Caco-2 (cell line): ENCODE results near the gene CRYBG2. TPM values are rescaled to one million over a fixed set of nuclear protein-coding genes. Genes with fewer than 3 reads are reported as not detected.

Source experiments
- BruUV-seq: library from RNA; stranded (reverse); fragments of 400-500 nt; replicated peaks from 2 replicates; lab custom pipeline; 2021; lab: Mats Ljungman, UMichigan
- CTCF ChIA-PET: fragments of 300-600 bp; sonication (Branson Sonifier 250); formaldehyde crosslinking; loops from one replicate; lab custom pipeline; 2022; ENCODE audit warnings: antibody characterized with exemption; lab: Charles Lee
- POLR2A ChIA-PET: fragments of 300-600 bp; sonication (Branson Sonifier 250); formaldehyde crosslinking; loops from one replicate; lab custom pipeline; 2022; ENCODE audit warnings: antibody characterized with exemption; lab: Charles Lee
- DNase-seq, 2 experiments: peaks; one replicate each; pipeline versions ENCODE4 v3.0.0 to v3.0.0-alpha.2; 2020 to 2022
- H3K27me3 ChIP-seq: replicated peaks from 2 replicates; pipeline ENCODE4 v1.6.0; 2011; ENCODE audit warnings: low read length; ENCODE audit not compliant: control insufficient read depth, insufficient read depth
- H3K36me3 ChIP-seq: 2 replicates; pipeline ENCODE4 v1.5.1; 2011; ENCODE audit warnings: low read length; ENCODE audit not compliant: control insufficient read depth, insufficient read depth
- H3K4me1 ChIP-seq: fragments of 250-450 bp; sonication (Bioruptor Pico); 2 replicates; pipeline ENCODE4 v1.5.1; 2020; ENCODE audit warnings: mild to moderate bottlenecking
- H3K4me3 ChIP-seq: 2 replicates; pipeline ENCODE4 v1.5.1; 2011; ENCODE audit warnings: low read depth, mild to moderate bottlenecking, control low read depth, low read length
- H3K9me3 ChIP-seq: fragments of 250-450 bp; sonication (Bioruptor Pico); 2 replicates; pipeline ENCODE4 v1.5.1; 2020; ENCODE audit warnings: mild to moderate bottlenecking, moderate library complexity
- H3K27ac Mint-ChIP-seq: one replicate; pipeline ENCODE4 v1.8.0; 2022; ENCODE audit warnings: mixed read lengths; ENCODE audit not compliant: unreplicated experiment
- H3K27me3 Mint-ChIP-seq: one replicate; pipeline ENCODE4 v1.8.0; 2022; ENCODE audit warnings: mixed read lengths; ENCODE audit not compliant: insufficient read depth, unreplicated experiment
- H3K36me3 Mint-ChIP-seq: one replicate; pipeline ENCODE4 v1.8.0; 2022; ENCODE audit warnings: mild to moderate bottlenecking, mixed read lengths; ENCODE audit not compliant: insufficient read depth, unreplicated experiment
- H3K4me1 Mint-ChIP-seq: one replicate; pipeline ENCODE4 v1.8.0; 2022; ENCODE audit warnings: low read depth, mixed read lengths; ENCODE audit not compliant: unreplicated experiment
- H3K4me3 Mint-ChIP-seq: one replicate; pipeline ENCODE4 v1.8.0; 2022; ENCODE audit warnings: mild to moderate bottlenecking, moderate library complexity, mixed read lengths; ENCODE audit not compliant: unreplicated experiment
- H3K9me3 Mint-ChIP-seq: one replicate; pipeline ENCODE4 v1.8.0; 2022; ENCODE audit warnings: mixed read lengths; ENCODE audit not compliant: unreplicated experiment
- CTCF ChIP-seq, 2 experiments: fragments of 200-600 bp in 1 of 2; IDR thresholded peaks; 1 replicate in 1 of 2; 2 replicates in 1 of 2; pipeline versions ENCODE4 v1.5.1 to v1.8.0; 2011 to 2022; ENCODE audit warnings: antibody characterized with exemption in 1 of 2, control low read depth in 1 of 2, inconsistent platforms in 1 of 2, low read depth in 1 of 2, low read length in 1 of 2, mild to moderate bottlenecking in 1 of 2, moderate library complexity in 1 of 2; ENCODE audit not compliant: insufficient read depth in 1 of 2, severe bottlenecking in 1 of 2, unreplicated experiment in 1 of 2
- intact Hi-C: fragments of 100-400 bp; cut with micrococcal nuclease; formaldehyde crosslinking; loops from one replicate; pipeline ENCODE4 v1.10.0; 2022; ENCODE audit not compliant: unreplicated experiment
- total RNA-seq: library from RNA; stranded (reverse); gene quantifications from 2 replicates; pipeline ENCODE4 v1.2.3, GENCODE V29; 2022

The CRYBG2 gene
- total RNA-seq, 1 experiment from 2014 or later: 66.1 TPM

DNA sequence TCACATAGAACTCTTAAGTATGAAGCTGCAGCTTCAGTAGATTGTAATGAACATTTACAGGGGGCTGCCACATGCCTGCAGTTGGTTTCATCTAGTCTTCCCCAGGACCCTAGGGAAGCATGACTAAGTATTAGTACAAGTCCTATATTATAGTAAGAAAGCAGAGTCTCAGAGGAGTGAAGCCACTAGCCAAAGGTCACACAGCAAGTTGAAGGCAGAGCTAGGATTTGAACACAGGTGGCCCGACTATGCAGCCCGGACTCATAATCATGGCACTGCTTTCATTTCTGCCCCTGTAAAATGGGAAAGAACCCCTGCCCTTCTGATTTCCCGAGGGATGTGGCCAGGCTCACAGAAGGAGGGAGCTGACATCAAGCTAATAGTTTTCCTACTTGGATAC is 8.4 kb upstream of the CRYBG2 start:
- no peak for TF ChIP-seq CTCF (IDR thresholded peaks at IDR 0.05; ENCODE audit: insufficient read depth in 1 of 2, low read depth in 1 of 2, low read length in 1 of 2, severe bottlenecking in 1 of 2, unreplicated experiment in 1 of 2)
- no peak overlapping the region for H3K4me3 Mint-ChIP-seq
- H3K27me3 Mint-ChIP-seq: no peaks in the 10 kb centered on the region
- H3K4me1 Mint-ChIP-seq: peaks cover 23% of the 10 kb centered on the region
- H3K4me3 ChIP-seq: no peak overlapping the region
- H3K36me3 ChIP-seq: no peaks in the 10 kb centered on the region
- ChIA-PET CTCF (interaction anchor here (1.6 kb wide), 1 partner anchor 77 kb away, joined by 5 read pairs; no protein-coding TSS in a partner anchor), POLR2A (interaction anchor here (1.1 kb wide), 1 partner anchor 12 kb away, joined by 3 read pairs; no protein-coding TSS in a partner anchor)
- no TSS peak for BruUV-seq
- H3K4me1 ChIP-seq: peaks cover 28% of the 10 kb centered on the region
- peaks cover 4% of the 10 kb centered on the region for H3K36me3 Mint-ChIP-seq
- H3K9me3 Mint-ChIP-seq: no peaks in the 10 kb centered on the region
- no peaks in the 10 kb centered on the region for H3K9me3 ChIP-seq
- H3K27me3 ChIP-seq: no peaks in the 10 kb centered on the region
- intact Hi-C loops: no loop called here
- no peak for DNase-seq
- peak overlapping the region; percentile 92 for H3K27ac Mint-ChIP-seq

GRCh38 chr1:26361605-26362122 is 7.7 kb upstream of the CRYBG2 start:
- no TSS peak for BruUV-seq
- Histone ChIP-seq H3K4me1 (peaks cover 35% of the 10 kb centered on the region), H3K27me3 (no peaks in the 10 kb centered on the region), H3K4me3 (no peak overlapping the region), H3K9me3 (no peaks in the 10 kb centered on the region), H3K36me3 (no peaks in the 10 kb centered on the region)
- Mint-ChIP-seq H3K4me1 (peaks cover 29% of the 10 kb centered on the region), H3K27me3 (no peaks in the 10 kb centered on the region), H3K27ac (peak overlapping the region; percentile 92), H3K36me3 (no peaks in the 10 kb centered on the region), H3K4me3 (no peak overlapping the region), H3K9me3 (no peaks in the 10 kb centered on the region)
- intact Hi-C loops: no loop called here
- CTCF ChIA-PET: interaction anchor here (1.6 kb wide), 1 partner anchor 76 kb away, joined by 5 read pairs; no protein-coding TSS in a partner anchor
- no peak for DNase-seq
- no peak for TF ChIP-seq CTCF (IDR thresholded peaks at IDR 0.05; ENCODE audit: insufficient read depth in 1 of 2, low read depth in 1 of 2, low read length in 1 of 2, severe bottlenecking in 1 of 2, unreplicated experiment in 1 of 2)
- POLR2A ChIA-PET: interaction anchor here (1.1 kb wide), 1 partner anchor 11 kb away, joined by 3 read pairs; no protein-coding TSS in a partner anchor

- peaks cover 31% of the 10 kb centered on the region for H3K4me1 Mint-ChIP-seq
- no peaks in the 10 kb centered on the region for H3K9me3 Mint-ChIP-seq
- Histone ChIP-seq H3K4me1 (peaks cover 42% of the 10 kb centered on the region), H3K27me3 (no peaks in the 10 kb centered on the region), H3K36me3 (no peaks in the 10 kb centered on the region), H3K4me3 (no peak overlapping the region), H3K9me3 (no peaks in the 10 kb centered on the region)
- POLR2A ChIA-PET: no interaction called here
- no peaks in the 10 kb centered on the region for H3K36me3 Mint-ChIP-seq
- H3K27me3 Mint-ChIP-seq: no peaks in the 10 kb centered on the region
- no peak for TF ChIP-seq CTCF (IDR thresholded peaks at IDR 0.05; ENCODE audit: insufficient read depth in 1 of 2, low read depth in 1 of 2, low read length in 1 of 2, severe bottlenecking in 1 of 2, unreplicated experiment in 1 of 2)
- DNase-seq: no peak
- no TSS peak for BruUV-seq
- no peak overlapping the region for H3K4me3 Mint-ChIP-seq
- intact Hi-C loops: no loop called here
- peak overlapping the region; percentile 92 for H3K27ac Mint-ChIP-seq
- CTCF ChIA-PET: interaction anchor here (1.6 kb wide), 1 partner anchor 76 kb away, joined by 5 read pairs; no protein-coding TSS in a partner anchor
Observed at GRCh38 chr1:26360807-26361604, 7.1 kb upstream of the CRYBG2 start.
